Smooth muscle cell (in vitro differentiated cells): ENCODE results near the gene NEDD8. TPM values are rescaled to one million over a fixed set of nuclear protein-coding genes. Genes with fewer than 3 reads are reported as not detected.
A peak's percentile ranks its signal among the peaks of the same experiment; 100 is the strongest.

Source experiments
- DNase-seq: peaks from one replicate; lab custom pipeline; 2025; ENCODE audit not compliant: unreplicated experiment; lab: John Stamatoyannopoulos, UW
- H2AFZ ChIP-seq: fragments of 200-600 bp; sonication (generic); 2 replicates; pipeline ENCODE4 v1.6.0; 2016; ENCODE audit warnings: antibody characterized with exemption, low read depth, mild to moderate bottlenecking
- H3F3A ChIP-seq: fragments of 200-600 bp; sonication (generic); 2 replicates; pipeline ENCODE4 v1.6.0; 2017; ENCODE audit warnings: antibody characterized with exemption, low read depth
- H3K27ac ChIP-seq: fragments of 200-600 bp; sonication (generic); 2 replicates; pipeline ENCODE4 v1.5.1; 2016; ENCODE audit warnings: low read depth, mild to moderate bottlenecking
- H3K27me3 ChIP-seq: fragments of 200-600 bp; sonication (generic); 2 replicates; pipeline ENCODE4 v1.6.1; 2016; ENCODE audit warnings: low read depth, mild to moderate bottlenecking
- H3K36me3 ChIP-seq: fragments of 200-600 bp; sonication (generic); 2 replicates; pipeline ENCODE4 v1.5.1; 2016; ENCODE audit warnings: low read depth
- H3K4me1 ChIP-seq: fragments of 200-600 bp; sonication (generic); 2 replicates; pipeline ENCODE4 v1.5.1; 2016; ENCODE audit warnings: low read depth
- H3K4me2 ChIP-seq: fragments of 200-600 bp; sonication (generic); 2 replicates; pipeline ENCODE4 v1.6.0; 2016; ENCODE audit warnings: mild to moderate bottlenecking
- H3K4me3 ChIP-seq: fragments of 200-600 bp; sonication (generic); 2 replicates; pipeline ENCODE4 v1.5.1; 2016; ENCODE audit warnings: mild to moderate bottlenecking
- H3K79me2 ChIP-seq: fragments of 200-600 bp; sonication (generic); 2 replicates; pipeline ENCODE4 v1.6.0; 2016; ENCODE audit warnings: low read depth, mild to moderate bottlenecking
- H3K9ac ChIP-seq: fragments of 200-600 bp; sonication (generic); 2 replicates; pipeline ENCODE4 v1.6.0; 2016; ENCODE audit warnings: low read depth
- H3K9me3 ChIP-seq: fragments of 200-600 bp; sonication (generic); replicated peaks from 2 replicates; pipeline ENCODE4 v1.5.1; 2016; ENCODE audit warnings: low read depth
- H4K20me1 ChIP-seq: fragments of 200-600 bp; sonication (generic); 2 replicates; pipeline ENCODE4 v1.6.0; 2016; ENCODE audit warnings: low read depth
- WGBS: methylation state at CpG from one replicate; pipeline ENCODE4 v1.1.7; 2016; ENCODE audit warnings: low lambda C conversion rate; 5-methylcytosine and 5-hydroxymethylcytosine counted together
- polyA plus RNA-seq: library from polyadenylated mRNA; unstranded; fragments of >200 nt; fragmentation: Nextera tagmentation; extraction: Ambion mirVana; gene quantifications from 2 replicates; pipeline ENCODE4 v1.2.1, GENCODE V29; 2016
- total RNA-seq: library from RNA; depleted of rRNA; stranded (reverse); fragments of >200 nt; gene quantifications from 2 replicates; pipeline ENCODE4 v1.2.3, GENCODE V29; 2014
- TF ChIP-seq, protein P1 (sequence below): fragments of 200-600 bp; sonication (generic); IDR thresholded peaks from 2 replicates; pipeline ENCODE4 v1.5.1; 2017; ENCODE audit warnings: borderline replicate concordance, mild to moderate bottlenecking, antibody characterized with exemption; ENCODE audit not compliant: insufficient read depth, poor library complexity, severe bottlenecking

The NEDD8 gene
- total and polyA plus RNA-seq, 2 experiments from 2014 or later, result 211 to 375 TPM

DNA sequence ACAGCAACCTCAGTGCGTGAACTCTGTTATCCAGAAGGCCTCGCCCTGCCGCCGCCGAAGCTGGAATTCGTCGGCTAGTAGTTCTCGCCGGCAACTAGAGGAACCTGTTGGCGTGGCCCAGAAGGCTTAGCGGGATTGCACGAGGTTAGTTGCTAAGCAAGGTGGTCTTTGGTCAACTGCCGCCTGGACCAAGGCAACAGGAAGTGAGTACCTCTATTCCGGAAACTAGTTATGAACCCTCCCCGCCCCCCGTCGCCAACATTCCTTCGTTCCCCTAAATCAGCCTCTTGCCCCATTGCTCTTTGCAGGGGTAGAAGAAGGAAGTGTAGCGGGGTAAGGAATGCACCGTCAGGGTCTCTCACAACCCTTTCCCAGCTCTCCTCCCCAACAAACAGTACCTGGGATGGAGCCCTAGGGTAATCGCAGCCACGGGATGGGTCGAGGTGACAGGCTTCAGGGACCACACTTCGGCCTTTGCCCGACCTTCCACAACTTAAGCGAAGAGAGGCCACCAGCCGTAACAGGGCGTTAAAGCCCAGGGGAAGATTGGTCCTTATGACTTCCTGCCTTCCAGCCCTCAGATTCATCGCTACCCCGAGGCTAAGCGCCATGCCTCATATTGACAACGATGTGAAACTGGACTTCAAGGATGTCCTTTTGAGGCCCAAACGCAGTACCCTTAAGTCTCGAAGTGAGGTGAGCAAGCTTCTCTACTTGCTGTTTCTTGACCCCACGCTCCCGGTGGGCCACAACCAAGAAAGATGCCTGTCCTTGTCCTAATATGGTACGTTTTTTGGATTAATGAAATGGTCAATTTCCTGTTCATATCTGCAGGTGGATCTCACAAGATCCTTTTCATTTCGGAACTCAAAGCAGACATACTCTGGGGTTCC, 724 bp upstream of the NEDD8 start, which contains the start of gene GMPR2:
GMPR2 (plus strand) TSS at position 285 of the 893 bp plus-strand sequence; CDS start at position 610, 325 bp downstream.
- Histone ChIP-seq H2AFZ (peak within 1 kb of the TSS; percentile 90), H3K9ac (peak within 1 kb of the TSS; percentile 91), H3K79me2 (peaks cover 64% of the 10 kb centered on the region), H3K4me2 (peak within 1 kb of the TSS; percentile 93), H3K4me1 (peaks cover 17% of the 10 kb centered on the region), H3F3A (peaks cover 17% of the 10 kb centered on the region), H3K9me3 (no peaks in the 10 kb centered on the region), H3K27ac (peak within 1 kb of the TSS; percentile 89), H3K36me3 (no peaks in the 10 kb centered on the region), H3K4me3 (peak within 1 kb of the TSS; percentile 85), H4K20me1 (peaks cover 8% of the 10 kb centered on the region), H3K27me3 (no peaks in the 10 kb centered on the region)
- no peak for DNase-seq
- TF ChIP-seq, protein P1, sequence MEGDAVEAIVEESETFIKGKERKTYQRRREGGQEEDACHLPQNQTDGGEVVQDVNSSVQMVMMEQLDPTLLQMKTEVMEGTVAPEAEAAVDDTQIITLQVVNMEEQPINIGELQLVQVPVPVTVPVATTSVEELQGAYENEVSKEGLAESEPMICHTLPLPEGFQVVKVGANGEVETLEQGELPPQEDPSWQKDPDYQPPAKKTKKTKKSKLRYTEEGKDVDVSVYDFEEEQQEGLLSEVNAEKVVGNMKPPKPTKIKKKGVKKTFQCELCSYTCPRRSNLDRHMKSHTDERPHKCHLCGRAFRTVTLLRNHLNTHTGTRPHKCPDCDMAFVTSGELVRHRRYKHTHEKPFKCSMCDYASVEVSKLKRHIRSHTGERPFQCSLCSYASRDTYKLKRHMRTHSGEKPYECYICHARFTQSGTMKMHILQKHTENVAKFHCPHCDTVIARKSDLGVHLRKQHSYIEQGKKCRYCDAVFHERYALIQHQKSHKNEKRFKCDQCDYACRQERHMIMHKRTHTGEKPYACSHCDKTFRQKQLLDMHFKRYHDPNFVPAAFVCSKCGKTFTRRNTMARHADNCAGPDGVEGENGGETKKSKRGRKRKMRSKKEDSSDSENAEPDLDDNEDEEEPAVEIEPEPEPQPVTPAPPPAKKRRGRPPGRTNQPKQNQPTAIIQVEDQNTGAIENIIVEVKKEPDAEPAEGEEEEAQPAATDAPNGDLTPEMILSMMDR, result no peak
- 10% methylated on average over 38 of the region's 38 CpGs for WGBS

DNA sequence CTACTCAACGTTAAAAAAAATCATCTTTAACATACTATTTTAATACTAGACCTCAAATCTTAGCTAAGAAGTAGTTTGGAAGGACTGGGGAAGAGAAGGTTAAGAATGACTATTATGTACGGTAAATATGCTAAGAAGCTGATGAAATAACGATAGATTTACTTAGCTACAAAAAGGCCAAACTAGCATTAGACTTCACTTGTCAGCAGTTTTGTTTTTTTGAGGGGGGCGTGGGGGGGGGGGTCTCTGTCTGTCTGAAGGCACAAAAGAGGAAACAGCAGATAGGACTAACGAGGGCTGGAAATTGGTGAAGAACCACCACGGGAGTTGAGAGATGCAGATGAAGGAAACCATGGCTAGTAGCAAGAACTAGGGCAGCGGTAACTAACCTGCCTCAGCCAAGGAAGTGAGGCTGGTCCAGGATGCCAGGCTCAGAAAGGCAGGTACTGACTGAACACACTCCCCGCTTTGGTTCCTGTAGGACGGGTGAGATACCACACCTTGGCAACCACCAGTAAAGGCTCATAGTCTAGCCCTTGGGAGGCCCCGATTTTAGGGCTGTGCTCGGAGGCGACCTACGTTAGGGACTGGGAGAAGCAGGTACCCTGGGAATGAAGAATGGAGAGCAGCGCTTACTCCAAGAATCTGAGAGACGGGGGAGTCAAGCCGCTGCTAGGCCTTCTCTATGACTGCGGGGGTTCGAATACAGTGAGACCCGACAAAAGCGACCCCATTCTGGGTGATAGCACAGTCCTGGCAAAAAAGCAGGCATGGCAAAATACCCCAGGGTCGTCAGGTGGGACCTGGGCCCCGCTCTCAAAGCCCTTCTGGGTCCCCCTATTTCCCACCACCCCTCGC, 675 bp downstream of the NEDD8 start:
- Histone ChIP-seq H3K9me3 (no peaks in the 10 kb centered on the region), H3K27ac (peak overlapping the region; percentile 89), H3K4me2 (peak overlapping the region; percentile 93), H3K4me3 (peak overlapping the region; percentile 85), H2AFZ (peak overlapping the region; percentile 76), H3K36me3 (no peaks in the 10 kb centered on the region), H3K27me3 (no peaks in the 10 kb centered on the region), H3K79me2 (peaks cover 78% of the 10 kb centered on the region), H4K20me1 (peaks cover 22% of the 10 kb centered on the region), H3K4me1 (peaks cover 17% of the 10 kb centered on the region), H3K9ac (peak overlapping the region; percentile 91), H3F3A (peaks cover 8% of the 10 kb centered on the region)
- WGBS, result 15% methylated on average over 23 of the region's 23 CpGs
- TF ChIP-seq, protein P1, result no peak
- no peak for DNase-seq

DNA sequence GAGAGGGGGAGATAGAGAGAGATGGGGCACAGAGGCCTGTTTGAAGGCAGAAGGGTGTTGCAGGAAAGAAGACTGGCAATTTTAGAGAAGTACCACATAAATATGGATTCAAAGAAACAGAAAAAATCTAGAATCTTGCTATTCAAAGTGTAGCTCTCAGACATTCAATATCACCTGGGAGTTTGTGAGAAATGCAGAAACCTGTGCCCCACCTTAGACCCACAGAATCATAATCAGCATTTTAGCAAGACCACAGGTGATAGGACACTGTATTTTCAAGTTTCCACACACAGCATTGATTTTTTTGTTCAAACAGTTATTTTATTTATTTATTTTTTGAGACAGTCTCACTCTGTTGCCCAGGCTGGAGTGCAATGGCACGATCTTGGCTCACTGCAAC, 3.3 kb downstream of the NEDD8 start:
- H3K27me3 ChIP-seq, result no peaks in the 10 kb centered on the region
- H3K4me3 ChIP-seq, result no peak overlapping the region
- TF ChIP-seq, protein P1, result no peak
- H3K27ac ChIP-seq, result no peak overlapping the region
- H3K4me2 ChIP-seq, result no peak overlapping the region
- peaks cover 15% of the 10 kb centered on the region for H3K4me1 ChIP-seq
- WGBS, result 100% methylated on average over 1 of the region's 1 CpG
- H2AFZ ChIP-seq, result no peak overlapping the region
- peaks cover 86% of the 10 kb centered on the region for H3K79me2 ChIP-seq
- H3F3A ChIP-seq, result no peaks in the 10 kb centered on the region
- no peaks in the 10 kb centered on the region for H3K36me3 ChIP-seq
- peaks cover 35% of the 10 kb centered on the region for H4K20me1 ChIP-seq
- H3K9ac ChIP-seq, result no peak overlapping the region
- no peaks in the 10 kb centered on the region for H3K9me3 ChIP-seq
- DNase-seq, result no peak
